Astrocyte of the spinal cord (primary cell): ENCODE measurements around the gene CEP350.

Source experiments
- DNase-seq: peaks from one replicate; pipeline ENCODE4 v3.0.0; 2011; ENCODE audit warnings: low read depth, low spot score
- H3K4me3 ChIP-seq: 2 replicates; pipeline ENCODE4 v1.5.1; 2011; ENCODE audit warnings: low read depth, mild to moderate bottlenecking, low read length, moderate library complexity
- CTCF ChIP-seq: IDR thresholded peaks from 2 replicates; pipeline ENCODE4 v1.5.1; 2012; ENCODE audit warnings: low read depth, mild to moderate bottlenecking, low read length, inconsistent platforms
- in situ Hi-C: cut with HindIII; loops from 2 replicates; pipeline ENCODE4 v1.10.0; 2017; ENCODE audit warnings: low sequenced_read_pairs

Gene CEP350

GRCh38 chr1:180136331-180136967 lies 181.8 kb downstream of the CEP350 start:
- no peak overlapping the region for H3K4me3 ChIP-seq
- in situ Hi-C loops: no loop called here
- no peak for TF ChIP-seq CTCF
- DNase-seq: no peak

- in situ Hi-C loops: no loop called here
- no peak for TF ChIP-seq CTCF
- DNase-seq: no peak
- H3K4me3 ChIP-seq: no peak overlapping the region
Observed at GRCh38 chr1:180136968-180137356, 182.4 kb downstream of the CEP350 start.

- in situ Hi-C loops: no loop called here
- DNase-seq: no peak
- no peak for TF ChIP-seq CTCF
- no peak overlapping the region for H3K4me3 ChIP-seq
Observed at GRCh38 chr1:180137776-180138175, 183.2 kb downstream of the CEP350 start.

GRCh38 chr1:180141381-180141934 lies 186.8 kb downstream of the CEP350 start:
- no peak overlapping the region for H3K4me3 ChIP-seq
- in situ Hi-C loops: no loop called here
- TF ChIP-seq CTCF: no peak
- DNase-seq: no peak

- DNase-seq: no peak
- in situ Hi-C loops: no loop called here
- TF ChIP-seq CTCF: no peak
- no peak overlapping the region for H3K4me3 ChIP-seq
Observed at GRCh38 chr1:180143359-180143758, 188.7 kb downstream of the CEP350 start.

- TF ChIP-seq CTCF: no peak
- H3K4me3 ChIP-seq: no peak overlapping the region
- DNase-seq: no peak
- in situ Hi-C loops: no loop called here
Observed at GRCh38 chr1:180144659-180145357, 190.2 kb downstream of the CEP350 start.
